ENCODE measurements around the gene NDUFAF2. TPM values are rescaled to one million over a fixed set of nuclear protein-coding genes. Genes with fewer than 3 reads are reported as not detected.

Gene NDUFAF2
- polyA plus RNA-seq, 1 of the 3 experiments (the other 2 are of a cell fraction): 33.4 TPM

DNA sequence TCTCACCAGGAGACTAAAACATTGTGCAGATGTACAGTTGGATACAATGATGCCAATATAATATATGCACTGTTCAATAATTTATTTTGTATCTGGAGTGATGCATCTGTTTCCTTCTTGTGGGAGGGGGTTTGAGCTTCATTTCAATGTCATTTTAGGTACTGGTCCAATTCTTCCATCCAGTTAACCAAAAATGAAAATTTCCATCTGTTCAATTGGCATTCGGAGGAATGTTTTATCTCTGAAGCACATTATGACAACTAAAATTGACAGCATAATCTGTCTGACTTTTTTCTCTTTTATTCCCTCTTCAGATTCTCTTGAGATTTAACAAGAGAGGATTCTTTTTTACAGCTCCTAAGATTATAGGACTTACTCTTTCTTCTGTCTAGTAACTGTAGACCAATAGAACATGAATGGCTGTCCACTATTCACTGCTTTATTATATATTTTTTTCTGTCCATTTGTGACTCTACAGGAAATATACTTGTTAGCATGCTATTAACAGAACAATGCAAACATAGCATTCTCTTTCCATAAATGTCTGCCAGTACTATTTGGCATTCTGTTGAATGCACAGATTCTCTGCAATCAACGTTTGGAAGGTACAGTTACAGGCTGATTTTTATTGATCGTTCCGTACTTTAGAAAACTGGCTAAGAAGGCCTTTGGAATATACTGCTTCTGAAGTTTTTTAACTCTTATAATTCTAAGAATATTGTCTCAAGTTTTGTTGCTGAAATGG is 57.8 kb downstream of the NDUFAF2 start:
- Histone ChIP-seq H3K27ac (ENCODE audit: low read depth in 2 of 2, low read length in 1 of 2) (no peak overlapping the region; a peak in 1 of 4 replicates), H3K79me2 (ENCODE audit: insufficient read depth) (no peaks in the 10 kb centered on the region)
- CTCF ChIA-PET: interaction anchor here (0.9 to 1.8 kb wide), 3 partner anchors 14 to 43 kb away, joined by 3 to 6 read pairs (median 3); no protein-coding TSS in a partner anchor

DNA sequence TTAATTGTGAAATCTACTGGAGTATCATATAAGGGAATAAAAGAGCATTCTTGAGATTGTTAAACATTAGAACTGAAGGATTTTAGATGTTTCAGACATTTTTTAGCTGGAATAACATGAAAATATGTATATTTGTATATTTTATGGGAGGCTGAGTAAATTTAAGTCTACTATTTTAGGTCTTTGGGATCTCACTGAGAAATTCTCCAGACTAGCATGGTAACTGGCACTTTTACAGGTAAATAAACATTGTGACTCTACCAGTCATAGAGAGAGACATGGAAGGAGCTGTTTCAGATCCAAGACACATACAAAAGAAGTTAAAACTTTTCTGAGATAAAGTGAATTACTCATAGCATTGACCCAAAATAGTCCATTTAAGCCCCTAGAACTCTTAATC is 59.4 kb downstream of the NDUFAF2 start:
- H3K9ac ChIP-seq: no peak overlapping the region
- H3K4me3 ChIP-seq (ENCODE audit: low read depth in 2 of 2, low read length in 1 of 2): no peak overlapping the region
- no peaks in the 10 kb centered on the region for H4K20me1 ChIP-seq (ENCODE audit: insufficient read depth)
- H3K4me2 ChIP-seq: no peak overlapping the region
- H3K36me3 ChIP-seq (replicated peaks in 1 of 2; ENCODE audit: control insufficient read depth in 1 of 2, insufficient read depth in 2 of 2, low read length in 1 of 2): no peaks in the 10 kb centered on the region
- ChIA-PET POLR2A (no interaction called here), CTCF (interaction anchor here (1.1 kb wide), 1 partner anchor 41 kb away, joined by 3 read pairs; no protein-coding TSS in a partner anchor)
- no peaks in the 10 kb centered on the region for H3K79me2 ChIP-seq (ENCODE audit: insufficient read depth)
- H3F3A ChIP-seq (replicated peaks; ENCODE audit: insufficient read depth): peaks cover 4% of the 10 kb centered on the region
- H3K4me1 ChIP-seq (ENCODE audit: control insufficient read depth in 1 of 2, insufficient read depth in 2 of 2, low read depth in 1 of 2, low read length in 1 of 2): no peaks in the 10 kb centered on the region; a peak in 2 of 4 replicates
- H3K27me3 ChIP-seq (ENCODE audit: insufficient read depth): no peaks in the 10 kb centered on the region
- H2AFZ ChIP-seq (ENCODE audit: low read depth): no peak overlapping the region
- no peaks in the 10 kb centered on the region for H3K9me3 ChIP-seq
- H3K27ac ChIP-seq (ENCODE audit: low read depth in 2 of 2, low read length in 1 of 2): no peak overlapping the region
- no peaks in the 10 kb centered on the region for H3K9me2 ChIP-seq
- DNase-seq: no peak
- TF ChIP-seq EZH2phosphoT487 (IDR thresholded peaks at IDR 0.05; ENCODE audit: borderline replicate concordance, low read depth): no peak
- TF ChIP-seq FOXM1 (IDR thresholded peaks at IDR 0.05; ENCODE audit: low read depth): no peak
- TF ChIP-seq, protein P1, sequence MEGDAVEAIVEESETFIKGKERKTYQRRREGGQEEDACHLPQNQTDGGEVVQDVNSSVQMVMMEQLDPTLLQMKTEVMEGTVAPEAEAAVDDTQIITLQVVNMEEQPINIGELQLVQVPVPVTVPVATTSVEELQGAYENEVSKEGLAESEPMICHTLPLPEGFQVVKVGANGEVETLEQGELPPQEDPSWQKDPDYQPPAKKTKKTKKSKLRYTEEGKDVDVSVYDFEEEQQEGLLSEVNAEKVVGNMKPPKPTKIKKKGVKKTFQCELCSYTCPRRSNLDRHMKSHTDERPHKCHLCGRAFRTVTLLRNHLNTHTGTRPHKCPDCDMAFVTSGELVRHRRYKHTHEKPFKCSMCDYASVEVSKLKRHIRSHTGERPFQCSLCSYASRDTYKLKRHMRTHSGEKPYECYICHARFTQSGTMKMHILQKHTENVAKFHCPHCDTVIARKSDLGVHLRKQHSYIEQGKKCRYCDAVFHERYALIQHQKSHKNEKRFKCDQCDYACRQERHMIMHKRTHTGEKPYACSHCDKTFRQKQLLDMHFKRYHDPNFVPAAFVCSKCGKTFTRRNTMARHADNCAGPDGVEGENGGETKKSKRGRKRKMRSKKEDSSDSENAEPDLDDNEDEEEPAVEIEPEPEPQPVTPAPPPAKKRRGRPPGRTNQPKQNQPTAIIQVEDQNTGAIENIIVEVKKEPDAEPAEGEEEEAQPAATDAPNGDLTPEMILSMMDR (IDR thresholded peaks at IDR 0.05): no peak
- TF ChIP-seq, protein P2, sequence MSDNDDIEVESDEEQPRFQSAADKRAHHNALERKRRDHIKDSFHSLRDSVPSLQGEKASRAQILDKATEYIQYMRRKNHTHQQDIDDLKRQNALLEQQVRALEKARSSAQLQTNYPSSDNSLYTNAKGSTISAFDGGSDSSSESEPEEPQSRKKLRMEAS (IDR thresholded peaks at IDR 0.05; ENCODE audit: low read depth): no peak
- TF ChIP-seq POLR2AphosphoS5 (IDR thresholded peaks at IDR 0.05; ENCODE audit: low read depth, low read length): no peak
- TF ChIP-seq SMC3 (IDR thresholded peaks at IDR 0.05; ENCODE audit: low read depth, low read length): no peak
- no peak for TF ChIP-seq SIN3A (IDR thresholded peaks at IDR 0.05; ENCODE audit: borderline replicate concordance, low read depth, low read length)
- no peak for TF ChIP-seq RXRA (IDR thresholded peaks at IDR 0.05; ENCODE audit: borderline replicate concordance, low read depth)
- TF ChIP-seq FOXJ3 (CRISPR knock-in tag; IDR thresholded peaks at IDR 0.05): no peak
- no peak for TF ChIP-seq RCOR1 (IDR thresholded peaks at IDR 0.05; ENCODE audit: low read length)
- no peak for TF ChIP-seq YY1 (IDR thresholded peaks at IDR 0.05; ENCODE audit: low read depth)

More for the DNA sequence above, 57.8 kb downstream of the NDUFAF2 start:
- H3K9me3 ChIP-seq: no peaks in the 10 kb centered on the region
- H3K9me2 ChIP-seq: no peaks in the 10 kb centered on the region
- POLR2A ChIA-PET: interaction anchor here (0.6 kb wide), 1 partner anchor 23 kb away, joined by 3 read pairs; no protein-coding TSS in a partner anchor
- no peak overlapping the region for H3K4me3 ChIP-seq (ENCODE audit: low read depth in 2 of 2, low read length in 1 of 2)
- no peaks in the 10 kb centered on the region for H3K27me3 ChIP-seq (ENCODE audit: insufficient read depth)
- no peaks in the 10 kb centered on the region for H4K20me1 ChIP-seq (ENCODE audit: insufficient read depth)
- DNase-seq: no peak
- TF ChIP-seq FOXJ3 (CRISPR knock-in tag; IDR thresholded peaks at IDR 0.05) (no peak), TCF12 (IDR thresholded peaks at IDR 0.05) (no peak), RXRA (IDR thresholded peaks at IDR 0.05; ENCODE audit: borderline replicate concordance, low read depth) (no peak), POLR2AphosphoS5 (IDR thresholded peaks at IDR 0.05; ENCODE audit: low read depth, low read length) (no peak), ELF1 (IDR thresholded peaks at IDR 0.05) (no peak), SMC3 (IDR thresholded peaks at IDR 0.05; ENCODE audit: low read depth, low read length) (no peak), MEF2A (IDR thresholded peaks at IDR 0.05; ENCODE audit: borderline replicate concordance, low read depth) (no peak), FOXM1 (IDR thresholded peaks at IDR 0.05; ENCODE audit: low read depth) (no peak), MXI1 (IDR thresholded peaks at IDR 0.05; ENCODE audit: low read depth, low read length) (no peak), NRF1 (IDR thresholded peaks at IDR 0.05; ENCODE audit: low read depth, low read length) (no peak), YY1 (IDR thresholded peaks at IDR 0.05; ENCODE audit: low read depth) (no peak)
- TF ChIP-seq, protein P3, sequence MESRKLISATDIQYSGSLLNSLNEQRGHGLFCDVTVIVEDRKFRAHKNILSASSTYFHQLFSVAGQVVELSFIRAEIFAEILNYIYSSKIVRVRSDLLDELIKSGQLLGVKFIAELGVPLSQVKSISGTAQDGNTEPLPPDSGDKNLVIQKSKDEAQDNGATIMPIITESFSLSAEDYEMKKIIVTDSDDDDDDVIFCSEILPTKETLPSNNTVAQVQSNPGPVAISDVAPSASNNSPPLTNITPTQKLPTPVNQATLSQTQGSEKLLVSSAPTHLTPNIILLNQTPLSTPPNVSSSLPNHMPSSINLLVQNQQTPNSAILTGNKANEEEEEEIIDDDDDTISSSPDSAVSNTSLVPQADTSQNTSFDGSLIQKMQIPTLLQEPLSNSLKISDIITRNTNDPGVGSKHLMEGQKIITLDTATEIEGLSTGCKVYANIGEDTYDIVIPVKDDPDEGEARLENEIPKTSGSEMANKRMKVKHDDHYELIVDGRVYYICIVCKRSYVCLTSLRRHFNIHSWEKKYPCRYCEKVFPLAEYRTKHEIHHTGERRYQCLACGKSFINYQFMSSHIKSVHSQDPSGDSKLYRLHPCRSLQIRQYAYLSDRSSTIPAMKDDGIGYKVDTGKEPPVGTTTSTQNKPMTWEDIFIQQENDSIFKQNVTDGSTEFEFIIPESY (IDR thresholded peaks at IDR 0.05; ENCODE audit: borderline replicate concordance, low read depth): no peak
- TF ChIP-seq, protein P4, sequence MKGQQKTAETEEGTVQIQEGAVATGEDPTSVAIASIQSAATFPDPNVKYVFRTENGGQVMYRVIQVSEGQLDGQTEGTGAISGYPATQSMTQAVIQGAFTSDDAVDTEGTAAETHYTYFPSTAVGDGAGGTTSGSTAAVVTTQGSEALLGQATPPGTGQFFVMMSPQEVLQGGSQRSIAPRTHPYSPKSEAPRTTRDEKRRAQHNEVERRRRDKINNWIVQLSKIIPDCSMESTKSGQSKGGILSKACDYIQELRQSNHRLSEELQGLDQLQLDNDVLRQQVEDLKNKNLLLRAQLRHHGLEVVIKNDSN (IDR thresholded peaks at IDR 0.05; ENCODE audit: borderline replicate concordance, low read depth): no peak
- TF ChIP-seq, protein P2 (IDR thresholded peaks at IDR 0.05; ENCODE audit: low read depth): no peak
- TF ChIP-seq, protein P5, sequence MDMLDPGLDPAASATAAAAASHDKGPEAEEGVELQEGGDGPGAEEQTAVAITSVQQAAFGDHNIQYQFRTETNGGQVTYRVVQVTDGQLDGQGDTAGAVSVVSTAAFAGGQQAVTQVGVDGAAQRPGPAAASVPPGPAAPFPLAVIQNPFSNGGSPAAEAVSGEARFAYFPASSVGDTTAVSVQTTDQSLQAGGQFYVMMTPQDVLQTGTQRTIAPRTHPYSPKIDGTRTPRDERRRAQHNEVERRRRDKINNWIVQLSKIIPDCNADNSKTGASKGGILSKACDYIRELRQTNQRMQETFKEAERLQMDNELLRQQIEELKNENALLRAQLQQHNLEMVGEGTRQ (IDR thresholded peaks at IDR 0.05; ENCODE audit: borderline replicate concordance, low read depth, low read length): no peak
- 70% methylated on average over 4 of the region's 4 CpGs for WGBS (ENCODE audit: low lambda C conversion rate)
- H3K36me3 ChIP-seq (replicated peaks in 1 of 2; ENCODE audit: control insufficient read depth in 1 of 2, insufficient read depth in 2 of 2, low read length in 1 of 2): no peaks in the 10 kb centered on the region
- no peak overlapping the region for H2AFZ ChIP-seq (ENCODE audit: low read depth)
- H3K9ac ChIP-seq: no peak overlapping the region
- no peaks in the 10 kb centered on the region; a peak in 2 of 4 replicates for H3K4me1 ChIP-seq (ENCODE audit: control insufficient read depth in 1 of 2, insufficient read depth in 2 of 2, low read depth in 1 of 2, low read length in 1 of 2)
- H3K4me2 ChIP-seq: no peak overlapping the region
- H3F3A ChIP-seq (replicated peaks; ENCODE audit: insufficient read depth): peaks cover 4% of the 10 kb centered on the region

All from SK-N-SH (cell line).